NCI-H345 treated with DMSO at 0.1 percent for 48 hours (cell line): ENCODE results near the gene PPP1R12B.
"Not testable (repeated sequence)": the region's sequence is repeated elsewhere in the genome, so short reads cannot be mapped to it uniquely, and the experiment has no call there.

Experiments
- DNase-seq: peaks from one replicate; lab custom pipeline; 2025; ENCODE audit not compliant: unreplicated experiment; lab: John Stamatoyannopoulos, UW

PPP1R12B gene

GRCh38 chr1:202625416-202626360 is 277.2 kb downstream of the PPP1R12B start:
- peak; percentile 16 for DNase-seq

GRCh38 chr1:202627036-202627435 is 278.5 kb downstream of the PPP1R12B start:
- DNase-seq: peak; percentile 9

GRCh38 chr1:202627841-202628565 is 279.5 kb downstream of the PPP1R12B start:
- DNase-seq: no peak

- DNase-seq: no peak
Measured at GRCh38 chr1:202628646-202629215, 280.2 kb downstream of the PPP1R12B start.

- not testable (repeated sequence) for DNase-seq
Measured at GRCh38 chr1:202629257-202629811, 280.8 kb downstream of the PPP1R12B start.

- not testable (repeated sequence) for DNase-seq
Measured at GRCh38 chr1:202630096-202630495, 281.6 kb downstream of the PPP1R12B start.

GRCh38 chr1:202630541-202630940 is 282.0 kb downstream of the PPP1R12B start:
- DNase-seq: no peak

GRCh38 chr1:202631076-202631923 is 282.8 kb downstream of the PPP1R12B start:
- no peak for DNase-seq

- no peak for DNase-seq
Measured at GRCh38 chr1:202632241-202632640, 283.7 kb downstream of the PPP1R12B start.

GRCh38 chr1:202636171-202636570 is 287.7 kb downstream of the PPP1R12B start:
- not testable (repeated sequence) for DNase-seq

- DNase-seq: not testable (repeated sequence)
Measured at GRCh38 chr1:202637321-202638018, 289.0 kb downstream of the PPP1R12B start.

- DNase-seq: no peak
Measured at GRCh38 chr1:202638019-202638700, 289.7 kb downstream of the PPP1R12B start.

GRCh38 chr1:202638701-202639305 is 290.3 kb downstream of the PPP1R12B start:
- peak; percentile 23 for DNase-seq

GRCh38 chr1:202639500-202639899 is 291.0 kb downstream of the PPP1R12B start:
- DNase-seq: no peak

- no peak for DNase-seq
Measured at GRCh38 chr1:202642212-202642611, 293.7 kb downstream of the PPP1R12B start.
